HepG2 (cell line): ENCODE data around the gene BICRA. TPM values are rescaled to one million over a fixed set of nuclear protein-coding genes. Genes with fewer than 3 reads are reported as not detected.

Experiments used
- ATRX ChIP-seq: sonication (generic); formaldehyde crosslinking; IDR thresholded peaks from 2 replicates; pipeline ENCODE4 v1.4.0; 2020; ENCODE audit warnings: missing genetic modification reagents, borderline replicate concordance
- BHLHE40 ChIP-seq: IDR thresholded peaks from 2 replicates; pipeline ENCODE4 v1.6.1; 2011; ENCODE audit warnings: low read length, improper control_type of control experiment
- CREB1 ChIP-seq, 2 experiments: fragments of 450-650 bp in 1 of 2; IDR thresholded peaks; 2 replicates each; pipeline ENCODE4 v1.6.1; 2016 to 2017; ENCODE audit warnings: control low read depth in 1 of 2, mild to moderate bottlenecking in 1 of 2, missing compliant biosample characterization in 1 of 2, missing genetic modification characterization in 1 of 2
- HDAC6 ChIP-seq: fragments of 200-600 bp; sonication (generic); IDR thresholded peaks from 2 replicates; pipeline ENCODE4 v1.7.0; 2017; ENCODE audit warnings: mild to moderate bottlenecking, antibody characterized with exemption, low read length, low read depth
- HIVEP1 ChIP-seq: sonication (generic); formaldehyde crosslinking; IDR thresholded peaks from 2 replicates; pipeline ENCODE4 v1.4.0; 2020; ENCODE audit warnings: mild to moderate bottlenecking, missing genetic modification reagents
- MTF1 ChIP-seq: sonication (generic); formaldehyde crosslinking; IDR thresholded peaks from 2 replicates; pipeline ENCODE4 v1.5.0; 2020; ENCODE audit warnings: missing genetic modification reagents
- PCBP2 ChIP-seq: fragments of 200-400 bp; formaldehyde crosslinking; optimal IDR thresholded peaks from 2 replicates; pipeline ENCODE3; 2018; ENCODE audit warnings: low read length, low read depth; ENCODE audit not compliant: poor library complexity, severe bottlenecking
- REL ChIP-seq: sonication (generic); formaldehyde crosslinking; conservative IDR thresholded peaks from 2 replicates; pipeline ENCODE4 v1.8.0; 2022; ENCODE audit warnings: mild to moderate bottlenecking, missing genetic modification reagents, moderate library complexity
- ZNF142 ChIP-seq: sonication (generic); formaldehyde crosslinking; IDR thresholded peaks from 2 replicates; pipeline ENCODE4 v1.4.0; 2020; ENCODE audit warnings: missing genetic modification reagents
- ZNF557 ChIP-seq: sonication (generic); formaldehyde crosslinking; IDR thresholded peaks from 2 replicates; pipeline ENCODE4 v1.4.0; 2020; ENCODE audit warnings: missing genetic modification reagents
- ZNF672 ChIP-seq: sonication (generic); formaldehyde crosslinking; IDR thresholded peaks from 2 replicates; pipeline ENCODE4 v1.8.1; 2022; ENCODE audit warnings: missing genetic modification reagents
- polyA plus RNA-seq, 8 experiments: library from polyadenylated mRNA; depleted of rRNA in 3 of 8; stranded (reverse) in 7 of 8; unstranded in 1 of 8; fragments of >200 nt; fragmentation: Illumina TruSeq in 4 of 8; extraction: Trizol in 4 of 8; gene quantifications; 2 replicates each; pipeline versions ENCODE4 v1.2.1 to v1.2.3, GENCODE V29; 2011 to 2016; ENCODE audit warnings: low read depth in 4 of 8, missing spikeins in 1 of 8, mixed read lengths in 1 of 8; ENCODE audit not compliant: insufficient read depth in 1 of 8
- total RNA-seq, 5 experiments: library from RNA; depleted of rRNA; stranded (reverse); fragments of >200 nt; fragmentation: Illumina TruSeq; extraction: Trizol; gene quantifications; 2 replicates each; pipeline ENCODE4 v1.2.3, GENCODE V29; 2016; ENCODE audit warnings: low read depth in 1 of 5

The BICRA gene
- total and polyA plus RNA-seq, 2 of the 13 experiments (the other 11 are each of a cell fraction or from before 2014, with no cell fraction given) = 0.55 to 0.71 TPM

DNA sequence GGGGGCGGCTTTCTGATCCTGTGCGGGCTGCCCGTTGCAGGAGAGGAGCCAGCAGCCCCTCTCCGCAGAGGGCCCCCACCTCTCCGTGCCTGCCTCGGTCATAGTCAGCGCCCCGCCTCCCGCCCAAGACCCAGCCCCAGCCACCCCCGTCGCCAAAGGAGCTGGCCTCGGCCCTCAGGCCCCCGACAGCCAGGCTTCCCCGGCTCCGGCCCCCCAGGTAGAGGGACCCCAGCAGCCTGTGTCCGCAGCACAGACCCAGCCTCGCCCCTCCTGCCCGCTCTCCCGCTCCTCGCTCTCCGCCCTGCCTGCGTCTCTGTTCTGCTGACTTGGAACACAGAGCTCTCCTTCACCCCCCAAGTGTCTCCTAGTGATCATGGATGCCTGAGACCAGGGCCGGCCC lies 73.0 kb downstream of the BICRA start (continued):
- TF ChIP-seq REL (CRISPR knock-in tag) (no peak), ATRX (CRISPR knock-in tag) (no peak), BHLHE40 (no peak), HIVEP1 (CRISPR knock-in tag) (no peak), MTF1 (CRISPR knock-in tag) (no peak), ZNF672 (no peak), HDAC6 (no peak), CREB1 (IDR thresholded peaks at IDR 0.05) (no peak), CREB1 (CRISPR knock-in tag; IDR thresholded peaks at IDR 0.05) (no peak), ZNF142 (CRISPR knock-in tag) (no peak), PCBP2 (no peak), ZNF557 (no peak)
